GM06990 (cell line): Measurements from ENCODE around the gene GPR4.
A peak's percentile ranks its signal among the peaks of the same experiment; 100 is the strongest.

Experiments used
- DNase-seq: peaks from one replicate; pipeline ENCODE4 v3.0.0-alpha.2; 2011; ENCODE audit not compliant: insufficient read length; ENCODE audit errors: extremely low read depth
- H3K27me3 ChIP-seq: replicated peaks from 2 replicates; pipeline ENCODE4 v1.6.0; 2011; ENCODE audit warnings: low read length; ENCODE audit not compliant: control insufficient read depth, insufficient read depth
- H3K36me3 ChIP-seq: 2 replicates; pipeline ENCODE4 v1.5.1; 2011; ENCODE audit warnings: low read length; ENCODE audit not compliant: control insufficient read depth, insufficient read depth
- H3K4me3 ChIP-seq: replicated peaks from 2 replicates; pipeline ENCODE4 v1.5.1; 2011; ENCODE audit warnings: low read depth, mild to moderate bottlenecking, control low read depth, low read length
- CTCF ChIP-seq: IDR thresholded peaks from 2 replicates; pipeline ENCODE4 v1.5.1; 2011; ENCODE audit warnings: low read length, control low read depth, mild to moderate bottlenecking, inconsistent platforms; ENCODE audit not compliant: insufficient read depth, poor library complexity, severe bottlenecking

The GPR4 gene

GRCh38 chr19:45607071-45608029 lies 5.3 kb upstream of the GPR4 start:
- Histone ChIP-seq H3K36me3 (peaks cover 4% of the 10 kb centered on the region), H3K4me3 (no peak overlapping the region), H3K27me3 (no peaks in the 10 kb centered on the region)
- DNase-seq = no peak
- TF ChIP-seq CTCF = peak; percentile 86

GRCh38 chr19:45601115-45601514 lies 897 bp downstream of the GPR4 start:
- no peak for TF ChIP-seq CTCF
- no peak overlapping the region for H3K4me3 ChIP-seq
- H3K27me3 ChIP-seq = peaks cover 1% of the 10 kb centered on the region
- H3K36me3 ChIP-seq = no peaks in the 10 kb centered on the region
- no peak for DNase-seq

- DNase-seq = no peak
- Histone ChIP-seq H3K36me3 (no peaks in the 10 kb centered on the region), H3K27me3 (peaks cover 1% of the 10 kb centered on the region), H3K4me3 (no peak overlapping the region)
- no peak for TF ChIP-seq CTCF
Measured at GRCh38 chr19:45600340-45600885, 1.6 kb downstream of the GPR4 start.

- TF ChIP-seq CTCF = peak; percentile 6
- H3K36me3 ChIP-seq = no peaks in the 10 kb centered on the region
- peaks cover 1% of the 10 kb centered on the region for H3K27me3 ChIP-seq
- H3K4me3 ChIP-seq = no peak overlapping the region
- no peak for DNase-seq
Measured at GRCh38 chr19:45599286-45599685, 2.7 kb downstream of the GPR4 start.

GRCh38 chr19:45598267-45599001 lies 3.6 kb downstream of the GPR4 start:
- H3K4me3 ChIP-seq = no peak overlapping the region; the same call in 1 of the 2 replicates
- H3K36me3 ChIP-seq = no peaks in the 10 kb centered on the region
- TF ChIP-seq CTCF = no peak
- H3K27me3 ChIP-seq = peaks cover 1% of the 10 kb centered on the region
- no peak for DNase-seq
